Sigmoid colon (tissue), 4 donors: ENCODE data around the gene FBXW8.

Source experiments
- CTCF ChIP-seq, 4 experiments: fragments of 450-650 bp in 3 of 4; fragments of 200-600 bp in 1 of 4; IDR thresholded peaks; one replicate each; pipeline ENCODE4 v1.5.1; 2016 to 2019; ENCODE audit warnings: antibody characterized with exemption in 4 of 4, mild to moderate bottlenecking in 3 of 4, moderate library complexity in 2 of 4
- EP300 ChIP-seq, 4 donors: sonication (generic); formaldehyde crosslinking; IDR thresholded peaks; one replicate each; pipeline ENCODE4 v1.6.1; 2017; ENCODE audit warnings: antibody characterized with exemption in 4 of 4
- POLR2A ChIP-seq, 2 donors: fragments of 450-650 bp; IDR thresholded peaks; one replicate each; pipeline ENCODE4 v1.6.1; 2016; ENCODE audit warnings: antibody characterized with exemption in 2 of 2, mild to moderate bottlenecking in 2 of 2, moderate library complexity in 2 of 2
- POLR2AphosphoS5 ChIP-seq, 4 donors: sonication (generic); formaldehyde crosslinking; IDR thresholded peaks; one replicate each; pipeline ENCODE4 v1.6.1; 2017; ENCODE audit warnings: antibody characterized with exemption in 4 of 4

- TF ChIP-seq CTCF (IDR thresholded peaks at IDR 0.05) (no peak), POLR2A (IDR thresholded peaks at IDR 0.05) (no peak), EP300 (IDR thresholded peaks at IDR 0.05) (no peak), POLR2AphosphoS5 (IDR thresholded peaks at IDR 0.05) (no peak)
Observed at GRCh38 chr12:116894913-116895312, 15.8 kb upstream of the FBXW8 start.
